ENCODE measurements around the gene SPRYD3.

Gene SPRYD3

GRCh38 chr12:53060064-53060720 lies 19.0 kb downstream of the SPRYD3 start:
- H3K27ac ChIP-seq: peak overlapping the region; percentile 83 to 96
- no peak overlapping the region for H3K4me3 ChIP-seq
- no peak for DNase-seq (ENCODE audit: low spot score)
- no peak for TF ChIP-seq CTCF (IDR thresholded peaks at IDR 0.05)

GRCh38 chr12:53059434-53060063 lies 19.6 kb downstream of the SPRYD3 start:
- no peak for DNase-seq (ENCODE audit: low spot score)
- Histone ChIP-seq H3K4me3 (no peak overlapping the region), H3K27ac (peak overlapping the region; percentile 83 to 96)
- TF ChIP-seq CTCF (IDR thresholded peaks at IDR 0.05): no peak

- Histone ChIP-seq H3K4me3 (no peak overlapping the region), H3K27ac (peak overlapping the region in 1 of 2 donors; percentile 96)
- DNase-seq (ENCODE audit: low spot score): peak; percentile 76
- no peak for TF ChIP-seq CTCF (IDR thresholded peaks at IDR 0.05)
Observed at GRCh38 chr12:53058674-53059433, 20.3 kb downstream of the SPRYD3 start.

- TF ChIP-seq CTCF (IDR thresholded peaks at IDR 0.05): no peak
- peak; percentile 74 for DNase-seq (ENCODE audit: low spot score)
- peak overlapping the region in 1 of 2 donors; percentile 96 for H3K27ac ChIP-seq
- no peak overlapping the region for H3K4me3 ChIP-seq
Observed at GRCh38 chr12:53057816-53058500, 21.2 kb downstream of the SPRYD3 start.

GRCh38 chr12:53056901-53057300 lies 22.3 kb downstream of the SPRYD3 start:
- peak overlapping the region in 1 of 2 donors; percentile 54 for H3K27ac ChIP-seq
- no peak for DNase-seq (ENCODE audit: low spot score)

GRCh38 chr12:53056296-53056695 lies 22.9 kb downstream of the SPRYD3 start:
- H3K4me3 ChIP-seq: no peak overlapping the region
- DNase-seq (ENCODE audit: low spot score): peak; percentile 54
- no peak for TF ChIP-seq CTCF (IDR thresholded peaks at IDR 0.05)
- H3K27ac ChIP-seq: peak overlapping the region in 1 of 2 donors; percentile 54

More at GRCh38 chr12:53056901-53057300, 22.3 kb downstream of the SPRYD3 start:
- TF ChIP-seq CTCF (IDR thresholded peaks at IDR 0.05): no peak
- H3K4me3 ChIP-seq: no peak overlapping the region

All from coronary artery (tissue), 2 donors.